ENCODE results near the gene CD48. TPM values are rescaled to one million over a fixed set of nuclear protein-coding genes. Genes with fewer than 3 reads are reported as not detected.

Gene CD48
- total RNA-seq, 1 donor from 2014 or later = 0.56 TPM

DNA sequence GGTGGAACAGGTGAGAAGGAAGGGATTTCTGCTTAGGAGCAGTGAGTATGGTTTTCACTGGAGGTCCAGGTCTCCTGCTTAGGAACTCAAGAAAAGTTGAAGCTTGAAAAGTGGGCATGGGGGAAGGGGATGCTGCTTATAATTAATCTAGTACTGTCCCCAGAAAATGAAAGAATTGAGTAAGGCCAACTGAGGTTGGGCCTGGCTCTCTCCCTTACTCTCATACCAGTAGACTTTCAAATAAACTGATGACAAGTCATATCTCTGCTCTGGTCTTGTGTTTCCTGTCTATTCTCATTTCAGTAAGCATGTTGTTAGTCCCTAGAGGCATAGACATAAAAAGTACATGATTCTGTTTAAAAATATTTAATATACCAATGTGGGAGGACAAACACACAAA, 26.4 kb downstream of the CD48 start:
- Mint-ChIP-seq H3K27ac (no peak overlapping the region), H3K4me3 (no peak overlapping the region), H3K9me3 (peaks cover 15% of the 10 kb centered on the region), H3K36me3 (no peaks in the 10 kb centered on the region), H3K27me3 (ENCODE audit: low read depth) (no peaks in the 10 kb centered on the region), H3K4me1 (peaks cover 4% of the 10 kb centered on the region)
- no peak for TF ChIP-seq CTCF (IDR thresholded peaks at IDR 0.05; ENCODE audit: unreplicated experiment)
- DNase-seq (ENCODE audit: low spot score in 2 of 2, unreplicated experiment in 2 of 2) = no peak

DNA sequence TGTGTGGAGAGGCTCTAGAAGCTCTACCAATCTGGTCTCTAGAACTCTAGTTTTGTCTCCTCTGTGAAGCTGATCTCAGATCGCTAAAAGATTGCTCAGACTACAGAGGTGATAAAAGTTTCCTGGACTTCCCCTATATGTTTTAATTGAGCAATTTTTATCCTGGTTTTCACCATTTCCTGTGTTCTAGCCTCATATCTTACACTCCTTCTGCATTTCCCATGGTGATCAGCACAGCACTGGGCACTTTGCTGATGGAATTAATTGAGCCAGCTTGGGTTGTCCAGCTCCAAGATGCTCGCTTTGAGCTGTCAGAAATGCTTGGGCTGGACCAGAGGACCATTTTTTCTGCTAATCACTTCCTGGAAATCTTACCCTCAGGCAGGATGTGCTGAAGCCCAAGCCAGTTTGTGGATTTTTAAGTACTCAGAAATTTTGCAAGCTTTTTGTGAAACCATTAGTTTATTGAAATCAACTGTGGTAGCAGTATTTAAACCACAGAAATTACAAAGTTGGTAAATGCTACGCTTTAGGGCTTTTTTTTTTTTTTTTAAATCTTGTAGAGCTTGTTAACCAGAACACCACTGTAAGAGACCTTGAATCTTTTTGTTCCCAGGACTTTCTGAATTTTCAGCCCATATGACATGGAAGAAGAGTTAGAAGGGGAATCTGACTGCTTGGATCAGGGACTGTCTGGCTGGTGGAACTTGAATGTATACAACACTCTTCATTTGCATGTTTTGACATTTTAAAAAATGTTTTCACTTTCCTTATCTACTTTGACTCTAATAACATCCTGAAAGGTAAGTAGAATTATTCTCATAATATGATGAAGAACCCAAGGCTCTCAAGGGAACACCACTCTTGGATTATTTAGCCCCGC, 28.4 kb downstream of the CD48 start:
- H3K27ac Mint-ChIP-seq = no peak overlapping the region
- H3K27me3 Mint-ChIP-seq (ENCODE audit: low read depth) = no peaks in the 10 kb centered on the region
- no peak for DNase-seq (ENCODE audit: low spot score in 2 of 2, unreplicated experiment in 2 of 2)
- peaks cover 15% of the 10 kb centered on the region for H3K9me3 Mint-ChIP-seq
- H3K4me1 Mint-ChIP-seq = peaks cover 4% of the 10 kb centered on the region
- no peaks in the 10 kb centered on the region for H3K36me3 Mint-ChIP-seq
- H3K4me3 Mint-ChIP-seq = no peak overlapping the region
- TF ChIP-seq CTCF (IDR thresholded peaks at IDR 0.05; ENCODE audit: unreplicated experiment) = no peak

GRCh38 chr1:160681891-160682140, 29.8 kb downstream of the CD48 start:
- TF ChIP-seq CTCF (IDR thresholded peaks at IDR 0.05; ENCODE audit: unreplicated experiment) = no peak
- H3K36me3 Mint-ChIP-seq = no peaks in the 10 kb centered on the region
- H3K4me3 Mint-ChIP-seq = no peak overlapping the region
- no peak overlapping the region for H3K27ac Mint-ChIP-seq
- peaks cover 7% of the 10 kb centered on the region for H3K9me3 Mint-ChIP-seq
- no peak for DNase-seq (ENCODE audit: low spot score in 2 of 2, unreplicated experiment in 2 of 2)
- H3K27me3 Mint-ChIP-seq (ENCODE audit: low read depth) = no peaks in the 10 kb centered on the region
- peaks cover 4% of the 10 kb centered on the region for H3K4me1 Mint-ChIP-seq

DNA sequence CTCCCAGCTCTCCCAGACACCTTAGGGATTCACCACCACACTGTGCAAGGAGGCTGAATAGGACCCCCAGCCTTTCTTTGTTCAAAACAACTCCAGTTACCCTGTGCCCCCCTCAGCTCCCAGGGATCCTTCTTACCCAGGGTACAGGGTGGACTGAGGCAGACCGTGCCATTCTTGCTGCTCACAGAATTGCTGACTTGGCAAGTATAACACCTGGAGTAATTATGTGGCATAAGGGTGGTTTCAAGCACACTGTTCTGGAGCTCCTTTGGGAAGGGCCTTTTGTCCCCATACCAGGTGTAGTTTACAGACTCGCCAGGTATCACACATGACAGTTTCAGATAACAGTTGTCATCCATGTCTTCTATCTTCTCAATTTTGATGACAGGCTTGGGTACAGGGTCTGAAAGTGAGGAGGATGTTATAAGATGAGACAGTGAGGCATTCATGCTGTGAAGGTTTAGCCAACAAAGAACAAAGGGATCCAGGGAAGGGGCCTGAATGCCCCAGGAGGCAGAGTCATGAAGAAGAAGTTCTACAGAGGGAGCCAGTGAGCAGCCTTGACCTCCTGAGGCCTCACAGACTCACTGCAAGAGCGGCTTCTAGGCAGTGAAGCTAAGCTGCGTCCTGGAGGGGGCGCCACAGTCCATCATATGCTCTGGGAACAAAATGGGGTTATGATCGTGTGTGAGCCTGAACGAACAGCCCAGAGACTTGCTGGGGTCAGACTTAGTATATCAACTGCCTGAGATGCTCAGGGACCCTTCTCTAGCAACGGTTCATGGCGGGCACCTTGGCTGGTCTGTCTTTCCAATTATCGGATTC, 30.3 kb downstream of the CD48 start:
- Mint-ChIP-seq H3K4me3 (no peak overlapping the region), H3K4me1 (peaks cover 4% of the 10 kb centered on the region), H3K9me3 (peaks cover 3% of the 10 kb centered on the region), H3K36me3 (no peaks in the 10 kb centered on the region), H3K27ac (no peak overlapping the region), H3K27me3 (ENCODE audit: low read depth) (no peaks in the 10 kb centered on the region)
- DNase-seq (ENCODE audit: low spot score in 2 of 2, unreplicated experiment in 2 of 2) = peak; percentile 41 to 67
- peak; percentile 51 for TF ChIP-seq CTCF (IDR thresholded peaks at IDR 0.05; ENCODE audit: unreplicated experiment)

DNA sequence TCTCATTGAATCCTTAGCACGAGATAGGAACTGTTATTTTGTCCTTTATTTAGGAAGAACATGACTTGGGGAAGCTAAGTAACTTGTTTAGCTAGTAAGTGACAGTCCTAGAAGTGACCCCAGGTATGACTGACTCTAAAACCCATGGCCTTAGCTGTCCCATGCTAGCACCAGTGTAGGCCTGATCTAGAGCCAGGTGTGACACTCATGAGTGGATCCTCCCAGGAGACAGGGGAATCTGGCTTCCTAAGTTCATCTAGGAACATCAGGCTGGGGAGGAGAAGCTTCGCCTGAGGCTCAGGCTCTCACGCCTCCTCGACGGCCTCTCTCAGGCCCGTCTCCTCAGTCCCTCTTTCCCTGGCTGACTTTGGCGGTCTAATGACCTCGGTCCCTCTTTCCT, 31.2 kb downstream of the CD48 start:
- no peak for DNase-seq (ENCODE audit: low spot score in 2 of 2, unreplicated experiment in 2 of 2)
- Mint-ChIP-seq H3K4me1 (peaks cover 4% of the 10 kb centered on the region), H3K27ac (no peak overlapping the region), H3K36me3 (no peaks in the 10 kb centered on the region), H3K4me3 (no peak overlapping the region), H3K9me3 (no peaks in the 10 kb centered on the region), H3K27me3 (ENCODE audit: low read depth) (no peaks in the 10 kb centered on the region)
- TF ChIP-seq CTCF (IDR thresholded peaks at IDR 0.05; ENCODE audit: unreplicated experiment) = no peak
